Measurements from ENCODE around the gene ERC2.

The ERC2 gene

DNA sequence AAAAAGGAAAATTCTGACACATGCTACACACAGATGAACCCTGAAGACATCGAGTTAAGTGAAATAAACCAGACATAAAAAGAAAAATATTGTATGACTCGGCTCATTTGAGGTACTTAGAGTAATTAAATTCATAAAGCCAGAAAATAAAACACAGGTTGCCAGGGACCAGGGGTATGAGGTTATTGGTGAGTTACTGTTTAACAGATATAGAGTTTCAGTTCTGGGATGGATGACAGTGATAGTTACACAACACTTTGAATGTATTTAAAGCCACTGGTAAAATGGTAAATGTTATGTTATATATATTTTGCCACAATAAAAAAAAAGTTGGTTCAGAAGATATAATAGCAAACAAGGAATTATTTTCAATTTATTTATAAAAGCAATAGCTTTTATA is 545.1 kb downstream of the ERC2 start:
- Mint-ChIP-seq H3K27ac (peak overlapping the region in 1 of 3 experiments; percentile 12), H3K36me3 (ENCODE audit: low read depth) (no peaks in the 10 kb centered on the region), H3K4me1 (peaks cover 11% of the 10 kb centered on the region), H3K4me3 (no peak overlapping the region), H3K9me3 (no peaks in the 10 kb centered on the region), H3K27me3 (ENCODE audit: low read depth) (no peaks in the 10 kb centered on the region)
- TF ChIP-seq, protein P1, sequence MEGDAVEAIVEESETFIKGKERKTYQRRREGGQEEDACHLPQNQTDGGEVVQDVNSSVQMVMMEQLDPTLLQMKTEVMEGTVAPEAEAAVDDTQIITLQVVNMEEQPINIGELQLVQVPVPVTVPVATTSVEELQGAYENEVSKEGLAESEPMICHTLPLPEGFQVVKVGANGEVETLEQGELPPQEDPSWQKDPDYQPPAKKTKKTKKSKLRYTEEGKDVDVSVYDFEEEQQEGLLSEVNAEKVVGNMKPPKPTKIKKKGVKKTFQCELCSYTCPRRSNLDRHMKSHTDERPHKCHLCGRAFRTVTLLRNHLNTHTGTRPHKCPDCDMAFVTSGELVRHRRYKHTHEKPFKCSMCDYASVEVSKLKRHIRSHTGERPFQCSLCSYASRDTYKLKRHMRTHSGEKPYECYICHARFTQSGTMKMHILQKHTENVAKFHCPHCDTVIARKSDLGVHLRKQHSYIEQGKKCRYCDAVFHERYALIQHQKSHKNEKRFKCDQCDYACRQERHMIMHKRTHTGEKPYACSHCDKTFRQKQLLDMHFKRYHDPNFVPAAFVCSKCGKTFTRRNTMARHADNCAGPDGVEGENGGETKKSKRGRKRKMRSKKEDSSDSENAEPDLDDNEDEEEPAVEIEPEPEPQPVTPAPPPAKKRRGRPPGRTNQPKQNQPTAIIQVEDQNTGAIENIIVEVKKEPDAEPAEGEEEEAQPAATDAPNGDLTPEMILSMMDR (IDR thresholded peaks at IDR 0.05; ENCODE audit: unreplicated experiment in 3 of 3) = no peak

DNA sequence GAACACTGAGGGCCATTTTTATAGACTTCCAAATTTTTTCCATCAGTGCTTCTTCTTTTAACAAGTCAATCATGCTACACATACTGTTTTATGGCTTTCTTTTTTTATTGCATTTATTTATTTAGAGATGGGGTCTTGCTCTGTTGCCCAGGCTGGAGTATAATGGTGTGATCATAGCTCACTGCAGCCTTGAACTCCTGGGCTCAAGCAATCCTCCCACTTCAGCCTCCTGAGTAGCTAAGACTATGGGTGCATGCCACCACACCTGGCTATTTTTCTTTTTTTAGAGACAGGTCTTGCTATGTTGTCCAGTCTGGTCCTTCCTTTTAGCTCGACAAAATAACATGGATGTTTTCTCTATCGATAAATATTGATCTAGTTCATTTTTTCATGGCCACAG is 555.4 kb downstream of the ERC2 start:
- Mint-ChIP-seq H3K27me3 (ENCODE audit: low read depth) (no peaks in the 10 kb centered on the region), H3K36me3 (ENCODE audit: low read depth) (no peaks in the 10 kb centered on the region), H3K4me1 (no peaks in the 10 kb centered on the region), H3K4me3 (no peak overlapping the region), H3K9me3 (no peaks in the 10 kb centered on the region), H3K27ac (no peak overlapping the region)
- TF ChIP-seq, protein P1 (IDR thresholded peaks at IDR 0.05; ENCODE audit: unreplicated experiment in 3 of 3) = no peak

DNA sequence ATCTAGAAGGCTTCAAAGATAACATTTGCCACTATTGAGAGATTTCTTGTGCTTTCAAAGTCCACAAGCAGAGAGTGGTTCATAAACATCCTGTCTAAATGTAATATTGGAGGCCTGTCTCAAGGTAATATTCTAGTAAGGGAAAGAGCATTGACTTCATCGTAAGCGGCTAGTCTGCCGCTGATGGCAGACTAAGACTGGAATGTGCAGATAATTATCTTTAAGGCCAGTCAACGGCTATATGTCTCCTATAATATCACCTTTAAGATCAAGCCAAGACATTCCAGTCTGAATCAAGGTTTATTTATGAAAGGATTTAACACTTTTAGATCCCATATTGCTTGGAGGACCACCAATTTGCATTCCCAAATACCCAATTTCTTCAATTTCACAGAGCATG is 557.0 kb downstream of the ERC2 start:
- H3K27me3 Mint-ChIP-seq (ENCODE audit: low read depth) = no peaks in the 10 kb centered on the region
- H3K4me1 Mint-ChIP-seq = no peaks in the 10 kb centered on the region
- TF ChIP-seq, protein P1 (IDR thresholded peaks at IDR 0.05; ENCODE audit: unreplicated experiment in 3 of 3) = no peak
- no peaks in the 10 kb centered on the region for H3K9me3 Mint-ChIP-seq
- H3K36me3 Mint-ChIP-seq (ENCODE audit: low read depth) = no peaks in the 10 kb centered on the region
- H3K4me3 Mint-ChIP-seq = no peak overlapping the region
- peak overlapping the region in 1 of 3 experiments; percentile 11 for H3K27ac Mint-ChIP-seq

DNA sequence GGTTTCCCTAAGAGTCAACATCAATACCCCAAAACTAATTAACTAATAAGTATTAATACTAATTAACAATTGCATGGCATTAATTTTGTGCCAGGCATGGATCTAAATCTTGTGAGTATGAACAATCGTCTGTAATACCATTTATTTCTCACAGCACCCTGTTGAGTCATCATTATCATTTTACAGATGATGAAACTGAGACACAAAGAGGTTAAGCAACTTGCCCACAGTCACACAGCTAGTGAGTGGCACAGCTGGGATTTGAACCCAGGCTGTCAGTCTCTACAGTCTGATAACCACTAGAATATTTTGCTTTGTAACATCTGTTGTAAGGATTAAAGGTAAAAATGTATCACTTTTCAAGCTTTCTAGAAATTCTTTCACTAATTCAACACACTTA is 557.7 kb downstream of the ERC2 start:
- Mint-ChIP-seq H3K9me3 (no peaks in the 10 kb centered on the region), H3K27me3 (ENCODE audit: low read depth) (no peaks in the 10 kb centered on the region), H3K27ac (peak overlapping the region in 1 of 3 experiments; percentile 11), H3K36me3 (ENCODE audit: low read depth) (no peaks in the 10 kb centered on the region), H3K4me1 (no peaks in the 10 kb centered on the region), H3K4me3 (no peak overlapping the region)
- TF ChIP-seq, protein P1 (IDR thresholded peaks at IDR 0.05; ENCODE audit: unreplicated experiment in 3 of 3) = no peak

DNA sequence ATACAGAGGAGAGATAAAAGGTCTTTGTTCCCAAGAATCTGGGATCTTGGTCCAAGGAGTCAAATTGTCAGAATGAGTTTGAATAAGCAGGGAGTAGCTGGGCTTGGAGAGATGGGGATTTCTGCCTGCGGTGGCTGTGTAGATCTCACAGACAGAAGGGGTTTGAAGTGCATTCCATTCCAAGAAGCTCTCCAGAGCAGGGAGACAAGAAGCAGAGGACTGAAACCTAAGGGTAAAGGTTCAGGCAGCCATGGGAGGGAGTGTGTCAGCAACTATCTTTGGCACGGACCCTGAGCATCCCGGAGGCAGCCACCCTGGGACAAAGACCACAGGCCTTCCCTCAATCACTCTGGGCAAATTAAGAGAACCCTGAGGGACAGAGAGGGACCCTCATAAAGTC is 558.9 kb downstream of the ERC2 start:
- Mint-ChIP-seq H3K36me3 (ENCODE audit: low read depth) (no peaks in the 10 kb centered on the region), H3K27me3 (ENCODE audit: low read depth) (no peaks in the 10 kb centered on the region), H3K4me3 (no peak overlapping the region), H3K9me3 (no peaks in the 10 kb centered on the region), H3K4me1 (peaks cover 3% of the 10 kb centered on the region), H3K27ac (peak overlapping the region in 1 of 3 experiments; percentile 53)
- TF ChIP-seq, protein P1 (IDR thresholded peaks at IDR 0.05; ENCODE audit: unreplicated experiment in 3 of 3) = no peak

DNA sequence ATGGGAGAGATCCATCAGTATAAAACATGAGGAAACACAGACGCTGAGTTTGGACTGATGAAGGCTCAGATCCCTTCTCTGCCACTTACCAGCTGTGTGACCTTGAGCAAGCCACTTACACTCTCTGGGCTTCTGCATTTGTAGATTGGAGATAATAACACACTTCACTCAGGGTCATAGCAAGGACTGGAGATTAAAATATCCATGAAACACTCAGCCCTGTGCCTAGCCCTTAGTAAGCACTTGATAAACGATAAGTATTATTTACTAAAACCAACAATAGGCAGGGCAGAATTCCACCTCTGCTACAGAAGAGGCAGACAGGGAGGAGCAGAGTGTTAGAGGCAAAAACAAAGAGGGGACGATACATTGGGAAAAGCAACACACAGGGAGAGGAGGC is 560.7 kb downstream of the ERC2 start:
- Mint-ChIP-seq H3K36me3 (ENCODE audit: low read depth) (no peaks in the 10 kb centered on the region), H3K4me1 (peaks cover 12% of the 10 kb centered on the region), H3K9me3 (no peaks in the 10 kb centered on the region), H3K4me3 (no peak overlapping the region), H3K27ac (peak overlapping the region in 1 of 3 experiments; percentile 28), H3K27me3 (ENCODE audit: low read depth) (no peaks in the 10 kb centered on the region)
- TF ChIP-seq, protein P1 (IDR thresholded peaks at IDR 0.05; ENCODE audit: unreplicated experiment in 3 of 3) = no peak
